GM23338 (cell line): Measurements from ENCODE around the gene COL24A1. TPM values are rescaled to one million over a fixed set of nuclear protein-coding genes. Genes with fewer than 3 reads are reported as not detected.
A peak's percentile ranks its signal among the peaks of the same experiment; 100 is the strongest.

Experiments used
- ATAC-seq: fragments of 200-7000 bp; cut with Tn5 transposase; 3 replicates; pipeline ENCODE4 v1.9.1; 2020
- DNase-seq: peaks from one replicate; pipeline ENCODE4 v3.0.0-alpha.2; 2015; ENCODE audit warnings: low spot score
- H2AFZ ChIP-seq: fragments of 200-600 bp; sonication (generic); 2 replicates; pipeline ENCODE4 v1.8.0; 2016; ENCODE audit warnings: antibody characterized with exemption, mild to moderate bottlenecking, moderate library complexity
- H3F3A ChIP-seq: fragments of 200-600 bp; sonication (generic); replicated peaks from 2 replicates; pipeline ENCODE4 v1.8.0; 2017; ENCODE audit warnings: antibody characterized with exemption, mixed run types, low read depth
- H3K27ac ChIP-seq: fragments of 200-600 bp; sonication (generic); 2 replicates; pipeline ENCODE4 v1.6.1; 2016; ENCODE audit warnings: low read depth
- H3K27me3 ChIP-seq: fragments of 200-600 bp; sonication (generic); 2 replicates; pipeline ENCODE4 v1.8.0; 2016; ENCODE audit warnings: mild to moderate bottlenecking, mixed run types, moderate library complexity; ENCODE audit not compliant: insufficient read depth
- H3K36me3 ChIP-seq: fragments of 200-600 bp; sonication (generic); 2 replicates; pipeline ENCODE4 v1.8.0; 2016; ENCODE audit warnings: mild to moderate bottlenecking; ENCODE audit not compliant: insufficient read depth
- H3K4me1 ChIP-seq: fragments of 200-600 bp; sonication (generic); 2 replicates; pipeline ENCODE4 v1.8.0; 2016; ENCODE audit warnings: mild to moderate bottlenecking, moderate library complexity; ENCODE audit not compliant: insufficient read depth
- H3K4me2 ChIP-seq: fragments of 200-600 bp; sonication (generic); 2 replicates; pipeline ENCODE4 v1.7.1; 2017; ENCODE audit warnings: mixed run types
- H3K4me3 ChIP-seq: fragments of 200-600 bp; sonication (generic); 2 replicates; pipeline ENCODE4 v1.6.1; 2016; ENCODE audit warnings: mixed run types
- H3K79me2 ChIP-seq: fragments of 200-600 bp; sonication (generic); replicated peaks from 2 replicates; pipeline ENCODE4 v1.8.0; 2017; ENCODE audit warnings: mild to moderate bottlenecking; ENCODE audit not compliant: insufficient read depth
- H3K9me2 ChIP-seq: fragments of 200-600 bp; sonication (generic); 2 replicates; pipeline ENCODE4 v1.8.0; 2017; ENCODE audit not compliant: insufficient read depth
- H4K20me1 ChIP-seq: fragments of 200-600 bp; sonication (generic); replicated peaks from 2 replicates; pipeline ENCODE4 v1.8.0; 2017; ENCODE audit warnings: mild to moderate bottlenecking; ENCODE audit not compliant: insufficient read depth
- H3K27ac Mint-ChIP-seq: 2 replicates; pipeline ENCODE4 v1.8.0; 2020; ENCODE audit warnings: inconsistent platforms, mild to moderate bottlenecking, moderate library complexity, mixed read lengths
- H3K27me3 Mint-ChIP-seq: 3 replicates; pipeline ENCODE4 v1.8.0; 2022; ENCODE audit warnings: low read depth, mild to moderate bottlenecking, moderate library complexity, mixed read lengths, inconsistent platforms; ENCODE audit not compliant: insufficient read depth, poor library complexity
- H3K36me3 Mint-ChIP-seq: 3 replicates; pipeline ENCODE4 v1.8.0; 2021; ENCODE audit warnings: low read depth, mild to moderate bottlenecking, inconsistent platforms, moderate library complexity, mixed read lengths
- H3K4me1 Mint-ChIP-seq: 3 replicates; pipeline ENCODE4 v1.8.0; 2020; ENCODE audit warnings: mild to moderate bottlenecking, inconsistent platforms, mixed read lengths
- H3K4me3 Mint-ChIP-seq: 3 replicates; pipeline ENCODE4 v1.8.0; 2021; ENCODE audit warnings: moderate library complexity, mild to moderate bottlenecking, inconsistent platforms, mixed read lengths
- H3K9me3 Mint-ChIP-seq: 3 replicates; pipeline ENCODE4 v1.8.0; 2020; ENCODE audit warnings: moderate library complexity, mild to moderate bottlenecking, inconsistent platforms, mixed read lengths
- CREB1 ChIP-seq: fragments of 250-450 bp; sonication (Bioruptor Pico); IDR thresholded peaks from 2 replicates; pipeline ENCODE4 v1.5.0; 2020; ENCODE audit warnings: low read depth, mild to moderate bottlenecking, moderate library complexity
- CTCF ChIP-seq, 2 experiments: fragments of 200-600 bp in 1 of 2; sonication (generic) in 1 of 2; conservative IDR thresholded peaks; 2 replicates each; pipeline versions ENCODE4 v1.5.1 to v1.6.1; 2016 to 2017; ENCODE audit warnings: antibody characterized with exemption in 2 of 2, low read depth in 2 of 2, mild to moderate bottlenecking in 2 of 2, moderate library complexity in 1 of 2
- ETS1 ChIP-seq: IDR thresholded peaks from 2 replicates; pipeline ENCODE4 v1.6.1; 2016; ENCODE audit warnings: antibody characterized with exemption
- EZH2phosphoT487 ChIP-seq: fragments of 200-600 bp; sonication (generic); IDR thresholded peaks from one replicate; pipeline ENCODE4 v1.8.1; 2018; ENCODE audit warnings: antibody characterized with exemption; ENCODE audit not compliant: unreplicated experiment
- NANOG ChIP-seq: IDR thresholded peaks from 2 replicates; pipeline ENCODE4 v1.6.1; 2016; ENCODE audit warnings: antibody characterized with exemption, borderline replicate concordance
- POLR2AphosphoS5 ChIP-seq: IDR thresholded peaks from 2 replicates; pipeline ENCODE4 v1.6.1; 2016; ENCODE audit warnings: antibody characterized with exemption, low read depth
- REST ChIP-seq: IDR thresholded peaks from one replicate; pipeline ENCODE4 v1.6.1; 2018; ENCODE audit warnings: antibody characterized with exemption; ENCODE audit not compliant: unreplicated experiment
- STAT1 ChIP-seq: IDR thresholded peaks from one replicate; pipeline ENCODE4 v1.6.1; 2016; ENCODE audit warnings: antibody characterized with exemption; ENCODE audit not compliant: unreplicated experiment
- ZNF114 ChIP-seq: fragments of 250-450 bp; sonication (Bioruptor Pico); IDR thresholded peaks from 2 replicates; pipeline ENCODE4 v1.5.0; 2020; ENCODE audit warnings: mild to moderate bottlenecking, moderate library complexity
- ZNF331 ChIP-seq: fragments of 250-450 bp; sonication (Bioruptor Pico); IDR thresholded peaks from 2 replicates; pipeline ENCODE4 v1.5.0; 2020; ENCODE audit warnings: low read depth, mild to moderate bottlenecking, moderate library complexity
- polyA plus RNA-seq: library from polyadenylated mRNA; unstranded; fragments of >200 nt; fragmentation: Nextera tagmentation; extraction: Ambion mirVana; gene quantifications from 2 replicates; pipeline ENCODE4 v1.2.1, GENCODE V29; 2016
- total RNA-seq: library from RNA; depleted of rRNA; stranded (reverse); fragments of >200 nt; shearing (Covaris generic); gene quantifications from 2 replicates; pipeline ENCODE4 v1.2.3, GENCODE V29; 2014

The COL24A1 gene
- total and polyA plus RNA-seq, 2 experiments from 2014 or later, result 1.2 to 2.1 TPM

- H3K79me2 ChIP-seq, result no peaks in the 10 kb centered on the region
- Mint-ChIP-seq H3K27ac (peak overlapping the region; percentile 20; the same call in 1 of the 2 replicates), H3K9me3 (no peaks in the 10 kb centered on the region), H3K27me3 (no peaks in the 10 kb centered on the region), H3K4me3 (no peak overlapping the region), H3K4me1 (no peaks in the 10 kb centered on the region), H3K36me3 (no peaks in the 10 kb centered on the region)
- H2AFZ ChIP-seq, result no peak overlapping the region
- no peak overlapping the region for H3K4me2 ChIP-seq
- H3K4me1 ChIP-seq, result no peaks in the 10 kb centered on the region
- no peaks in the 10 kb centered on the region for H3K27me3 ChIP-seq
- TF ChIP-seq ZNF331 (no peak), CREB1 (CRISPR knock-in tag) (no peak), CTCF (conservative IDR thresholded peaks at IDR 0.05; ENCODE audit: low read depth in 2 of 2) (no peak), STAT1 (no peak), NANOG (no peak), REST (no peak), POLR2AphosphoS5 (no peak)
- ATAC-seq (no peak), DNase-seq (no peak)
- no peaks in the 10 kb centered on the region for H3K9me2 ChIP-seq
- H3K4me3 ChIP-seq, result no peak overlapping the region
- no peaks in the 10 kb centered on the region for H4K20me1 ChIP-seq
- no peaks in the 10 kb centered on the region for H3F3A ChIP-seq
- H3K36me3 ChIP-seq, result no peaks in the 10 kb centered on the region
- no peak overlapping the region for H3K27ac ChIP-seq
Observed at GRCh38 chr1:86085741-86086409, 70.7 kb downstream of the COL24A1 start.

GRCh38 chr1:86084998-86085397 lies 71.6 kb downstream of the COL24A1 start:
- Histone ChIP-seq H3K9me2 (no peaks in the 10 kb centered on the region), H3K27me3 (no peaks in the 10 kb centered on the region), H3K4me1 (no peaks in the 10 kb centered on the region), H3K79me2 (no peaks in the 10 kb centered on the region), H4K20me1 (no peaks in the 10 kb centered on the region), H3K4me2 (no peak overlapping the region), H3K36me3 (no peaks in the 10 kb centered on the region), H3F3A (no peaks in the 10 kb centered on the region), H2AFZ (no peak overlapping the region), H3K27ac (no peak overlapping the region), H3K4me3 (no peak overlapping the region)
- H3K4me1 Mint-ChIP-seq, result no peaks in the 10 kb centered on the region
- no peaks in the 10 kb centered on the region for H3K9me3 Mint-ChIP-seq
- ATAC-seq, result no peak
- no peaks in the 10 kb centered on the region for H3K27me3 Mint-ChIP-seq
- no peak for DNase-seq
- H3K36me3 Mint-ChIP-seq, result no peaks in the 10 kb centered on the region
- H3K4me3 Mint-ChIP-seq, result no peak overlapping the region
- H3K27ac Mint-ChIP-seq, result no peak overlapping the region
- TF ChIP-seq EZH2phosphoT487 (no peak), POLR2AphosphoS5 (no peak), STAT1 (no peak), NANOG (no peak), ZNF114 (no peak), ETS1 (no peak)
